K562 (cell line): ENCODE data around the gene RETN. TPM values are rescaled to one million over a fixed set of nuclear protein-coding genes. Genes with fewer than 3 reads are reported as not detected.

Experiments used
- ATAC-seq: fragments of 200-7000 bp; cut with Tn5 transposase; 3 replicates; pipeline ENCODE4 v1.9.1; 2020; ENCODE audit warnings: moderate library complexity
- BruUV-seq: library from RNA; stranded (reverse); fragments of 400-500 nt; replicated peaks from 2 replicates; lab custom pipeline; 2021; lab: Mats Ljungman, UMichigan
- CTCF ChIA-PET: fragments of 300-600 bp; formaldehyde crosslinking; extraction: SDS; loops from one replicate; lab custom pipeline; 2021; ENCODE audit warnings: low intra/inter-chr PET ratio; lab: Yijun Ruan, JAX
- POLR2A ChIA-PET: fragments of 300-600, 350-650 bp; sonication (Branson Sonifier 250); formaldehyde crosslinking; extraction: SDS; loops from one replicate; lab custom pipeline; 2021; ENCODE audit warnings: antibody characterized with exemption, inconsistent platforms; lab: Yijun Ruan, JAX
- DNase-seq, 4 experiments: peaks; one replicate each; pipeline versions ENCODE4 v3.0.0 to v3.0.0-alpha.2; 2011 to 2018; ENCODE audit warnings: low spot score in 3 of 4, mixed read lengths in 3 of 4; ENCODE audit errors: extremely low read depth in 1 of 4
- FAIRE-seq: peaks from 2 replicates; lab custom pipeline; 2011; peaks lifted over from hg19 to GRCh38; lab: Jason Lieb, UNC
- H2AFZ ChIP-seq: 2 replicates; pipeline ENCODE4 v1.6.0; 2011; ENCODE audit warnings: low read depth, low read length, control low read depth, inconsistent platforms
- H3K27ac ChIP-seq: fragments of 200-600 bp; 3 replicates; pipeline ENCODE4 v1.8.0; 2011; ENCODE audit warnings: low read depth, mild to moderate bottlenecking, control low read depth, inconsistent platforms, low read length, moderate library complexity, mixed read lengths; ENCODE audit errors: extremely low read depth
- H3K27me3 ChIP-seq, 2 experiments: fragments of 300-600 bp in 1 of 2; 2 replicates in 1 of 2; 3 replicates in 1 of 2; pipeline versions ENCODE4 v1.6.0 to v1.8.0; 2011; ENCODE audit warnings: inconsistent platforms in 2 of 2, low read length in 2 of 2, mild to moderate bottlenecking in 1 of 2, mixed read lengths in 1 of 2, moderate library complexity in 1 of 2; ENCODE audit not compliant: control insufficient read depth in 2 of 2, insufficient read depth in 2 of 2
- H3K36me3 ChIP-seq: fragments of 300-600 bp; 3 replicates; pipeline ENCODE4 v1.8.0; 2011; ENCODE audit warnings: mild to moderate bottlenecking, low read length, inconsistent platforms; ENCODE audit not compliant: control insufficient read depth, insufficient read depth
- H3K4me1 ChIP-seq, 2 experiments: fragments of 200-600 bp in 1 of 2; replicated peaks in 1 of 2; 2 replicates in 1 of 2; 3 replicates in 1 of 2; pipeline versions ENCODE4 v1.5.1 to v1.8.0; 2011; ENCODE audit warnings: inconsistent platforms in 2 of 2, low read length in 2 of 2, mild to moderate bottlenecking in 1 of 2, mixed read lengths in 1 of 2, moderate library complexity in 1 of 2; ENCODE audit not compliant: control insufficient read depth in 2 of 2, insufficient read depth in 2 of 2
- H3K4me2 ChIP-seq: 2 replicates; pipeline ENCODE4 v1.6.1; 2011; ENCODE audit warnings: low read length, control low read depth, inconsistent platforms, mixed read lengths; ENCODE audit not compliant: insufficient read depth
- H3K4me3 ChIP-seq: fragments of 200-600 bp; sonication (generic), shearing (Covaris generic); 2 replicates; pipeline ENCODE4 v1.5.1; 2016; ENCODE audit warnings: control low read depth, inconsistent platforms
- H3K79me2 ChIP-seq: fragments of 200-600 bp; 3 replicates; pipeline ENCODE4 v1.8.0; 2011; ENCODE audit warnings: low read length, inconsistent platforms; ENCODE audit not compliant: control insufficient read depth, insufficient read depth
- H3K9ac ChIP-seq, 2 experiments: 2 replicates each; pipeline versions ENCODE4 v1.6.0 to v1.6.1; 2011; ENCODE audit warnings: low read depth in 2 of 2, low read length in 2 of 2, control low read depth in 1 of 2, inconsistent platforms in 1 of 2, mild to moderate bottlenecking in 1 of 2, mixed read lengths in 1 of 2; ENCODE audit not compliant: insufficient read depth in 1 of 2
- H3K9me1 ChIP-seq: one replicate; pipeline ENCODE4 v1.6.0; 2011; ENCODE audit warnings: inconsistent platforms, mild to moderate bottlenecking, low read length, moderate library complexity; ENCODE audit not compliant: control insufficient read depth, insufficient read depth
- H3K9me3 ChIP-seq: replicated peaks from 2 replicates; pipeline ENCODE4 v1.5.1; 2011; ENCODE audit warnings: low read depth, low read length, inconsistent platforms; ENCODE audit not compliant: control insufficient read depth, insufficient read depth
- H4K20me1 ChIP-seq: replicated peaks from 2 replicates; pipeline ENCODE4 v1.6.1; 2011; ENCODE audit warnings: low read length, inconsistent platforms, mixed read lengths; ENCODE audit not compliant: control insufficient read depth, insufficient read depth
- BMI1 ChIP-seq: fragments of 150-350 bp; IDR thresholded peaks from 2 replicates; pipeline ENCODE4 v1.6.1; 2014; ENCODE audit warnings: low read length
- ILF3 ChIP-seq: fragments of 450-650 bp; IDR thresholded peaks from 2 replicates; pipeline ENCODE4 v1.6.1; 2018; ENCODE audit warnings: antibody characterized with exemption, mild to moderate bottlenecking, moderate library complexity, borderline replicate concordance
- IRF9 ChIP-seq: fragments of 450-650 bp; IDR thresholded peaks from 2 replicates; pipeline ENCODE4 v1.6.1; 2016; ENCODE audit warnings: missing biosample characterization, missing genetic modification characterization
- L3MBTL2 ChIP-seq: fragments of 450-650 bp; IDR thresholded peaks from 2 replicates; pipeline ENCODE4 v1.6.1; 2016; ENCODE audit warnings: mild to moderate bottlenecking, moderate library complexity
- MECOM ChIP-seq: fragments of 250-450 bp; sonication (Bioruptor Pico); IDR thresholded peaks from 2 replicates; pipeline ENCODE4 v1.8.0; 2022; ENCODE audit warnings: inconsistent platforms
- NCOR1 ChIP-seq: fragments of 450-650 bp; IDR thresholded peaks from 2 replicates; pipeline ENCODE4 v1.6.1; 2016; ENCODE audit warnings: mild to moderate bottlenecking, moderate library complexity
- PHTF2 ChIP-seq: fragments of 250-450 bp; sonication (Bioruptor Pico); IDR thresholded peaks from 2 replicates; pipeline ENCODE4 v1.5.0; 2021; ENCODE audit warnings: mild to moderate bottlenecking
- PML ChIP-seq: IDR thresholded peaks from 2 replicates; pipeline ENCODE4 v1.6.1; 2012; ENCODE audit warnings: low read length, inconsistent platforms
- RB1 ChIP-seq: fragments of 450-650 bp; IDR thresholded peaks from 2 replicates; pipeline ENCODE4 v1.6.1; 2017; ENCODE audit warnings: low read depth, mild to moderate bottlenecking
- SFPQ ChIP-seq: fragments of 200-400 bp; formaldehyde crosslinking; IDR thresholded peaks from 2 replicates; pipeline ENCODE4 v1.6.1; 2017; ENCODE audit warnings: mild to moderate bottlenecking, low read depth, low read length, moderate library complexity
- SMAD4 ChIP-seq: fragments of 250-450 bp; sonication (Bioruptor Pico); conservative IDR thresholded peaks from 2 replicates; pipeline ENCODE4 v1.8.0; 2021; ENCODE audit warnings: inconsistent platforms, mild to moderate bottlenecking, moderate library complexity
- U2AF2 ChIP-seq: fragments of 200-400 bp; formaldehyde crosslinking; optimal IDR thresholded peaks from 2 replicates; pipeline ENCODE3; 2017; ENCODE audit warnings: low read depth, mild to moderate bottlenecking, low read length
- ZFP91 ChIP-seq: sonication (generic); formaldehyde crosslinking; IDR thresholded peaks from 2 replicates; pipeline ENCODE4 v1.8.0; 2022; ENCODE audit warnings: mild to moderate bottlenecking, missing genetic modification reagents
- ZNF282 ChIP-seq: sonication (generic); formaldehyde crosslinking; IDR thresholded peaks from 2 replicates; pipeline ENCODE4 v1.8.1; 2023; ENCODE audit warnings: missing genetic modification reagents
- ZNF431 ChIP-seq: sonication (generic); formaldehyde crosslinking; IDR thresholded peaks from 2 replicates; pipeline ENCODE4 v1.8.0; 2022; ENCODE audit warnings: mild to moderate bottlenecking, missing genetic modification reagents
- WGBS: fragments of 100-300 bp; shearing (Covaris generic); methylation state at CpG from one replicate; pipeline ENCODE4 v1.1.6; 2016; ENCODE audit warnings: low coverage, mixed read lengths; ENCODE audit not compliant: insufficient coverage; ENCODE audit errors: missing lambda C conversion rate; 5-methylcytosine and 5-hydroxymethylcytosine counted together
- in situ Hi-C: fragments of 300-500 bp; cut with MboI; formaldehyde crosslinking; loops from 4 replicates; pipeline ENCODE4 v1.15.0; 2018; ENCODE audit warnings: inconsistent platforms, mixed read lengths
- intact Hi-C: fragments of 100-400 bp; cut with micrococcal nuclease; formaldehyde crosslinking; loops from 2 replicates; pipeline ENCODE4 v1.14.2; 2022
- polyA plus RNA-seq, 8 experiments: library from polyadenylated mRNA; depleted of rRNA in 4 of 8; stranded (reverse) in 5 of 8; unstranded in 3 of 8; fragments of >200 nt; fragmentation: Nextera tagmentation in 2 of 8; fragmentation: Illumina TruSeq in 1 of 8; extraction: Ambion mirVana in 2 of 8; extraction: Trizol in 1 of 8; gene quantifications; 2 replicates each; pipeline versions ENCODE4 v1.2.1 to v1.2.3, GENCODE V29; 2011 to 2014; ENCODE audit warnings: inconsistent platforms in 1 of 8, missing spikeins in 1 of 8
- total RNA-seq, 7 experiments: library from RNA; depleted of rRNA in 6 of 7; stranded (reverse); fragments of >200 nt in 6 of 7; fragmentation: Illumina TruSeq in 2 of 7; extraction: Trizol in 2 of 7; gene quantifications; 2 replicates each; pipeline versions ENCODE4 v1.2.1 to v1.2.3, GENCODE V29; 2011 to 2021; ENCODE audit warnings: low replicate concordance in 1 of 7
- TF ChIP-seq, protein P1 (sequence below): sonication (generic); formaldehyde crosslinking; IDR thresholded peaks from 2 replicates; pipeline ENCODE4 v1.8.0; 2022; ENCODE audit warnings: mild to moderate bottlenecking, missing genetic modification reagents, borderline replicate concordance

Gene RETN
- total and polyA plus RNA-seq, 9 of the 15 experiments (the other 6 are each of a cell fraction or from before 2014, with no cell fraction given) = not detected

- TF ChIP-seq MECOM (CRISPR knock-in tag) (no peak), ILF3 (no peak), ZFP91 (CRISPR knock-in tag) (no peak), PML (no peak), RB1 (no peak)
- TF ChIP-seq, protein P1, sequence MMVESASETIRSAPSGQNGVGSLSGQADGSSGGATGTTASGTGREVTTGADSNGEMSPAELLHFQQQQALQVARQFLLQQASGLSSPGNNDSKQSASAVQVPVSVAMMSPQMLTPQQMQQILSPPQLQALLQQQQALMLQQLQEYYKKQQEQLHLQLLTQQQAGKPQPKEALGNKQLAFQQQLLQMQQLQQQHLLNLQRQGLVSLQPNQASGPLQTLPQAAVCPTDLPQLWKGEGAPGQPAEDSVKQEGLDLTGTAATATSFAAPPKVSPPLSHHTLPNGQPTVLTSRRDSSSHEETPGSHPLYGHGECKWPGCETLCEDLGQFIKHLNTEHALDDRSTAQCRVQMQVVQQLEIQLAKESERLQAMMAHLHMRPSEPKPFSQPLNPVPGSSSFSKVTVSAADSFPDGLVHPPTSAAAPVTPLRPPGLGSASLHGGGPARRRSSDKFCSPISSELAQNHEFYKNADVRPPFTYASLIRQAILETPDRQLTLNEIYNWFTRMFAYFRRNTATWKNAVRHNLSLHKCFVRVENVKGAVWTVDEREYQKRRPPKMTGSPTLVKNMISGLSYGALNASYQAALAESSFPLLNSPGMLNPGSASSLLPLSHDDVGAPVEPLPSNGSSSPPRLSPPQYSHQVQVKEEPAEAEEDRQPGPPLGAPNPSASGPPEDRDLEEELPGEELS = no peak
Measured at GRCh38 chr19:7635670-7636069, 33.2 kb upstream of the RETN start (continued).

DNA sequence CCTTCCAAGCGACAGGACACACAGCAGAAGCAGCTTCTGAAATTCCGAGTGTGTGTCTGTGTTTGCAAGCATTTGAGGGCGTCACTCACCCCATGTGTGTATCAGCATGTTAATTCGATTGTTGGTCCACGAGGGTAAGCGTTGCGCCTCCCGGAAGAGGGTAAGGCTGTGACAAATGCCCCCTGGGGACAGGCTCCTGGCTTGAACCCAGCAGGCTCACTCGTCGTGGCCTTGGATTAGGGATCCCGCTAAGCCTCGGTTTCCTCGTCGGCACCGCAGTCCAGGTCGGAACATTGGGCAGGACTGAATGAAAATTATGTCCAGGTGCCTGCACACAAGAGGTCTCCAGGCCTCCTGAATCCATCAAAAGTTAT is 32.5 kb upstream of the RETN start:
- FAIRE-seq = no peak
- TF ChIP-seq ZNF431 (CRISPR knock-in tag) (peak; percentile 70; the same call in 1 of the 2 replicates), NCOR1 (no peak), IRF9 (tag) (no peak), L3MBTL2 (no peak), SMAD4 (CRISPR knock-in tag) (no peak), SFPQ (no peak), PHTF2 (CRISPR knock-in tag) (no peak), BMI1 (no peak), U2AF2 (no peak), ZNF282 (CRISPR knock-in tag) (0 out of 2 replicates have a peak, but pooled peaks have one; percentile 44)

More for the DNA sequence above, 32.5 kb upstream of the RETN start:
- Histone ChIP-seq H2AFZ (peak overlapping the region; percentile 98), H3K4me2 (peak overlapping the region; percentile 95), H3K27me3 (no peaks in the 10 kb centered on the region; a peak in 1 of 5 replicates), H3K9me3 (peaks cover 6% of the 10 kb centered on the region; the same call in 1 of the 2 replicates), H4K20me1 (peaks cover 14% of the 10 kb centered on the region), H3K4me3 (peak overlapping the region; percentile 79), H3K4me1 (peaks cover 15 to 51% of the 10 kb centered on the region in 2 experiments; a peak in 4 of 5 replicates), H3K9me1 (no peaks in the 10 kb centered on the region), H3K27ac (peak overlapping the region; percentile 93; the same call in 2 of the 3 replicates), H3K36me3 (peaks cover 42% of the 10 kb centered on the region; the same call in 2 of the 3 replicates), H3K79me2 (peaks cover 40% of the 10 kb centered on the region), H3K9ac (peak overlapping the region; percentile 90 to 97)
- ATAC-seq = no peak
- 23% methylated on average over 16 of the region's 16 CpGs for WGBS
- BruUV-seq = TSS peak; percentile 87
- DNase-seq = no peak
- in situ Hi-C loops (no loop called here), intact Hi-C loops (no loop called here)
- CTCF ChIA-PET = no interaction called here
- POLR2A ChIA-PET = interaction anchor here (0.6 to 0.7 kb wide), 2 partner anchors 233 to 308 kb away, joined by 3 read pairs; no protein-coding TSS in a partner anchor
